Mucosa of descending colon (tissue), 3 donors: ENCODE results near the gene MKX. TPM values are rescaled to one million over a fixed set of nuclear protein-coding genes. Genes with fewer than 3 reads are reported as not detected.

Source experiments
- ATAC-seq: fragments of 200-7000 bp; cut with Tn5 transposase; one replicate; pipeline ENCODE4 v1.9.1; 2020; ENCODE audit warnings: mild to moderate bottlenecking, moderate library complexity
- DNase-seq, 3 donors: peaks; one replicate each; pipeline ENCODE4 v3.0.0-alpha.2; 2020
- H3K36me3 ChIP-seq: fragments of 200-600 bp; one replicate; pipeline ENCODE4 v1.8.0; 2021; ENCODE audit warnings: low read depth, mild to moderate bottlenecking
- H3K4me1 ChIP-seq: fragments of 200-600 bp; one replicate; pipeline ENCODE4 v1.8.0; 2021; ENCODE audit warnings: low read depth, mild to moderate bottlenecking
- H3K4me3 ChIP-seq: fragments of 200-600 bp; one replicate; pipeline ENCODE4 v1.8.0; 2021; ENCODE audit warnings: mild to moderate bottlenecking
- H3K9me3 ChIP-seq: fragments of 200-600 bp; one replicate; pipeline ENCODE4 v1.8.0; 2021; ENCODE audit warnings: mild to moderate bottlenecking
- intact Hi-C, 2 donors: fragments of 100-400 bp; cut with DNase I in 1 of 2; cut with micrococcal nuclease in 1 of 2; formaldehyde crosslinking; loops; one replicate each; pipeline versions ENCODE4 v1.11.0 to v1.11.1; 2022; cut with DNase I, micrococcal nuclease
- total RNA-seq, 3 donors: library from RNA; stranded (reverse); fragmentation: NEBNext Ultra II Directional in 2 of 3; extraction: Animal tissue kit (Norgen Biotek cat#: 25700) in 2 of 3; gene quantifications; one replicate each; pipeline versions ENCODE4 v1.2.1 to v1.2.4, GENCODE V29; 2021 to 2023
- TF ChIP-seq, protein P1 (sequence below): fragments of 200-600 bp; IDR thresholded peaks from one replicate; pipeline ENCODE4 v1.8.0; 2022; ENCODE audit warnings: antibody characterized with exemption, mild to moderate bottlenecking
- donor health status: DM: no; HTN: no; CAD: no; lungs with moderate emphysema.
- donor health status: DM: no; HTN: no; CAD: no.
- donor health status: DM: no; HTN: yes; CAD: no.

The MKX gene
- total RNA-seq, 3 donors from 2014 or later, result 0.26 to 4.2 (median 1.2) TPM

GRCh38 chr10:27646604-27647175 lies 98.9 kb downstream of the MKX start:
- H3K9me3 ChIP-seq, result no peaks in the 10 kb centered on the region
- no peaks in the 10 kb centered on the region for H3K4me1 ChIP-seq
- intact Hi-C loops, result no loop called here
- H3K36me3 ChIP-seq, result no peaks in the 10 kb centered on the region
- no peak for ATAC-seq
- H3K4me3 ChIP-seq, result no peak overlapping the region
- TF ChIP-seq, protein P1, sequence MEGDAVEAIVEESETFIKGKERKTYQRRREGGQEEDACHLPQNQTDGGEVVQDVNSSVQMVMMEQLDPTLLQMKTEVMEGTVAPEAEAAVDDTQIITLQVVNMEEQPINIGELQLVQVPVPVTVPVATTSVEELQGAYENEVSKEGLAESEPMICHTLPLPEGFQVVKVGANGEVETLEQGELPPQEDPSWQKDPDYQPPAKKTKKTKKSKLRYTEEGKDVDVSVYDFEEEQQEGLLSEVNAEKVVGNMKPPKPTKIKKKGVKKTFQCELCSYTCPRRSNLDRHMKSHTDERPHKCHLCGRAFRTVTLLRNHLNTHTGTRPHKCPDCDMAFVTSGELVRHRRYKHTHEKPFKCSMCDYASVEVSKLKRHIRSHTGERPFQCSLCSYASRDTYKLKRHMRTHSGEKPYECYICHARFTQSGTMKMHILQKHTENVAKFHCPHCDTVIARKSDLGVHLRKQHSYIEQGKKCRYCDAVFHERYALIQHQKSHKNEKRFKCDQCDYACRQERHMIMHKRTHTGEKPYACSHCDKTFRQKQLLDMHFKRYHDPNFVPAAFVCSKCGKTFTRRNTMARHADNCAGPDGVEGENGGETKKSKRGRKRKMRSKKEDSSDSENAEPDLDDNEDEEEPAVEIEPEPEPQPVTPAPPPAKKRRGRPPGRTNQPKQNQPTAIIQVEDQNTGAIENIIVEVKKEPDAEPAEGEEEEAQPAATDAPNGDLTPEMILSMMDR, result no peak
- DNase-seq, result no peak

DNA sequence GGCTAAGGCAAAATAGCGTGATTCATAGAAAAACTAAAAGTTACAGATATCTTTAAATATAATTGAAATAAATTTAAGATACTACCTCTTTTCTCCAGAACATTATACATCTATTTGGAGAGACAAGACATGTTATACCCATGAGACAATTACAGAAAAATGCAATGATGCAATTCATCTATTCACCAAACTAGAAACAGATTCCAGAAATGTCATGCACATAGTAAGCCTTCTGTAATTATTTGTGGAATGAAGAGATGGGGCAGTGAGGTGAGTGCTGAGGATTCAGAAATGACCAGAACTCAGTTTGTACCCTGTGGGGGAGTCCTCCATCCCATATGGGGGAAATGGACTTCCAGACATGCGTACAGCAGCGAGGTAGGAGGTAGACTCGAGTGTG lies 99.4 kb downstream of the MKX start:
- ATAC-seq (no peak), DNase-seq (no peak)
- TF ChIP-seq, protein P1, result no peak
- H3K4me1 ChIP-seq, result no peaks in the 10 kb centered on the region
- H3K36me3 ChIP-seq, result no peaks in the 10 kb centered on the region
- no peak overlapping the region for H3K4me3 ChIP-seq
- intact Hi-C loops, result no loop called here
- H3K9me3 ChIP-seq, result no peaks in the 10 kb centered on the region

DNA sequence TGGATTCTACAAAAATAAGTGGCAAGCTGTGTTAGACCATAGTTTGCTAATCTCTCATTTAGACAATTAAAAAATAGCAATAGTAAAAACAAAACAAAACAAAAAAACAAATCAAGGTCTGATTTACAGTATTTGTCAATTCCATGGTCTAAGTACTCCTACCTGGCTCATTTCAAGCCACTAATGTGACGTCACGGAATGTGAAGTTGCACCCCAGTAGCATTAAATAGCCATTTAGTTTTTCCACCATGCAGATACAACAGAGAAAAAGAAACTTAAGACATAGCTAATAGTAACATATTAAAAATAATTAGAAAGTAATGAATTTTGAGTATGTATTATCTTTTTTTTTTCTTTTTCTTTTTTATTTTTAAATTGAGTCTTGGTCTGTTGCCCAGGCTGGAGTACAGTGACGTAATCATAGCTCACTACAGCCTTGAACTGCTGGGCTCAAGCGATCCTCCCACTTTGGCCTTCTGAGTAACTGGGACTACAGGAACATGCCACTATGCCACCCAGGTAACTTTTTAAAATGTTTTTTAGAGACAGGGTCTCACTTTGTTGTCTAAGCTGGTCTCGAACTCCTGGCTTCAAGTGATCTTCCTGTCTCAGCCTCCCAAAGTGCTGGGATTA lies 101.2 kb downstream of the MKX start:
- DNase-seq, result no peak
- Histone ChIP-seq H3K4me1 (no peaks in the 10 kb centered on the region), H3K36me3 (no peaks in the 10 kb centered on the region), H3K9me3 (no peaks in the 10 kb centered on the region), H3K4me3 (no peak overlapping the region)
- TF ChIP-seq, protein P1, result no peak
- no peak for ATAC-seq
- intact Hi-C loops, result no loop called here

DNA sequence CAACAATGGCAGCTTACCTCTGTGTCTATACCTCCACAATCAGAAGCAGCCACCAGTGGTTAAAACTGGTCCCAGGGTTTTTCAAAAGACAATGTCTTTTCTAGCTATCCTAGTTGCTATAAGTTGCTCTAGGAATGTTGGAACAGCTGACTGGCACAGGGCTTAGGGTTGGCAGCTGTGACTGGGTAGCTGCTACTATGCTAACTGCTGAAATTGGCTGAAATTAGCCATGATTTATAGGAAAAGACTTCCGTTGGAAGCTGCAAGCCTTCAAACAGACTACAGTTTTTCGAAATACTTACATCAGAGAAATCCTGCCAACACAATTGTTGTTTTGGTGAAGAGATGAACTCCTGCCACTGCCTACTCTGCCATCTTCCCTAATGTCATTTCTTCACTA lies 102.3 kb downstream of the MKX start:
- no peak for ATAC-seq

GRCh38 chr10:27642023-27642589 lies 103.5 kb downstream of the MKX start:
- Histone ChIP-seq H3K4me3 (no peak overlapping the region), H3K4me1 (no peaks in the 10 kb centered on the region), H3K9me3 (no peaks in the 10 kb centered on the region), H3K36me3 (no peaks in the 10 kb centered on the region)
- TF ChIP-seq, protein P1, result no peak
- DNase-seq, result no peak
- ATAC-seq, result no peak
- intact Hi-C loops, result no loop called here

More for the DNA sequence above, 102.3 kb downstream of the MKX start:
- Histone ChIP-seq H3K9me3 (no peaks in the 10 kb centered on the region), H3K4me3 (no peak overlapping the region), H3K4me1 (no peaks in the 10 kb centered on the region), H3K36me3 (no peaks in the 10 kb centered on the region)
- intact Hi-C loops, result no loop called here
- TF ChIP-seq, protein P1, result no peak
- DNase-seq, result no peak
